NCI-H2081 treated with DMSO at 0.1 percent for 48 hours (cell line): ENCODE measurements around the gene THPO.

Experiments
- DNase-seq: peaks from one replicate; lab custom pipeline; 2025; lab: John Stamatoyannopoulos, UW

THPO gene

GRCh38 chr3:184362668-184363546, 15.1 kb downstream of the THPO start:
- DNase-seq, result peak; percentile 99

- DNase-seq, result peak; percentile 19
Observed at GRCh38 chr3:184361932-184362667, 15.9 kb downstream of the THPO start.

GRCh38 chr3:184361532-184361931, 16.5 kb downstream of the THPO start, which contains the start of the genes CLCN2 and POLR2H:
TSS of gene CLCN2 (minus strand) at chr3:184361605. CDS start at chr3:184361479, 126 bp downstream.
TSS of gene POLR2H (plus strand) at chr3:184361710. CDS start at chr3:184363493, 1,783 bp downstream.
- no peak for DNase-seq

GRCh38 chr3:184360929-184361531, 17.0 kb downstream of the THPO start:
- DNase-seq, result no peak

GRCh38 chr3:184360070-184360928, 17.7 kb downstream of the THPO start:
- no peak for DNase-seq

GRCh38 chr3:184359610-184360009, 18.4 kb downstream of the THPO start:
- DNase-seq, result no peak

- DNase-seq, result no peak
Observed at GRCh38 chr3:184358921-184359350, 19.1 kb downstream of the THPO start.

- no peak for DNase-seq
Observed at GRCh38 chr3:184358124-184358767, 19.8 kb downstream of the THPO start.

- no peak for DNase-seq
Observed at GRCh38 chr3:184357248-184358123, 20.5 kb downstream of the THPO start.

GRCh38 chr3:184355261-184356040, 22.6 kb downstream of the THPO start:
- no peak for DNase-seq

GRCh38 chr3:184354754-184355153, 23.3 kb downstream of the THPO start:
- DNase-seq, result no peak

GRCh38 chr3:184354121-184354728, 23.8 kb downstream of the THPO start:
- no peak for DNase-seq

GRCh38 chr3:184353546-184353941, 24.5 kb downstream of the THPO start:
- DNase-seq, result no peak

- no peak for DNase-seq
Observed at GRCh38 chr3:184352897-184353545, 25.0 kb downstream of the THPO start.

- no peak for DNase-seq
Observed at GRCh38 chr3:184352149-184352785, 25.7 kb downstream of the THPO start.

GRCh38 chr3:184351511-184352148, 26.4 kb downstream of the THPO start:
- DNase-seq, result no peak

- no peak for DNase-seq
Observed at GRCh38 chr3:184350618-184351017, 27.4 kb downstream of the THPO start.
